SK-N-MC (cell line): Measurements from ENCODE around the gene DEPDC1B.

ENCODE experiments used
- EZH2 ChIP-seq: fragments of 200-600 bp; sonication (generic); IDR thresholded peaks from one replicate; pipeline ENCODE4 v1.6.1; 2017; ENCODE audit warnings: antibody characterized with exemption
- POLR2AphosphoS5 ChIP-seq: IDR thresholded peaks from 2 replicates; pipeline ENCODE4 v1.6.1; 2012; ENCODE audit warnings: mild to moderate bottlenecking, low read depth, low read length, borderline replicate concordance

DNA sequence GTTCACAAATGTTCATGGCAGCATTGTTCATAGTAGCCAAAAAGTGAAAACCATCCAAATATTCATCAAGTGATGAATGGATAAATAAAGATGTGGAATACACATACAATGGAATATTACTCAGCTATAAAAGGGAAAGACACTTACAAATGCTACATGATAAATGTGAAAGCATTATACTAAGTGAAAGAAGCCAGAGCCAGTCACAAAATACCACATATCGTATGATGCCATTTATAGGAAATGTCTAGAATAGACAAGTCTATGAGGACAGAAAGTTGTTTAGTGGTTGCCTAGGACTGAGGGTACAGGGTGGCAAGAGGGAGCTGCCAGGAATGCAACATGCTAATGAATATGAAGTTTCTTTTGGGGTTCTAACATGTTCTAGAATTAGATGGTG is 148.7 kb downstream of the DEPDC1B start:
- TF ChIP-seq POLR2AphosphoS5, result no peak
- no peak for TF ChIP-seq EZH2
